ENCODE data around the gene HPSE. TPM values are rescaled to one million over a fixed set of nuclear protein-coding genes. Genes with fewer than 3 reads are reported as not detected.

Gene HPSE
- total and polyA plus RNA-seq, 2 of the 8 experiments (the other 6 are each of a cell fraction or from before 2014, with no cell fraction given), result 1.5 to 5.0 TPM

GRCh38 chr4:83353516-83353915, 18.9 kb upstream of the HPSE start:
- Histone ChIP-seq H4K8ac (ENCODE audit: extremely low read depth, insufficient read depth, low read length) (no peak overlapping the region), H3K4ac (replicated peaks; ENCODE audit: insufficient read length, low read depth, low read length) (no peak overlapping the region), H2BK12ac (ENCODE audit: low read depth, low read length) (no peak overlapping the region), H3K14ac (ENCODE audit: insufficient read length) (no peak overlapping the region), H3K4me2 (ENCODE audit: insufficient read depth in 1 of 2, low read depth in 2 of 2, low read length in 2 of 2) (no peak overlapping the region), H2BK15ac (ENCODE audit: low read length) (no peak overlapping the region), H3K9me3 (ENCODE audit: insufficient read depth in 2 of 2, low read depth in 1 of 2, low read length in 1 of 2) (peaks cover 0 to 9% of the 10 kb centered on the region in 2 experiments; a peak in 1 of 4 replicates), H4K20me1 (replicated peaks in 1 of 2; ENCODE audit: control insufficient read depth in 1 of 2, insufficient read depth in 2 of 2, low read length in 2 of 2) (no peaks in the 10 kb centered on the region), H3K27ac (ENCODE audit: low read depth, low read length) (no peak overlapping the region), H3K27me3 (replicated peaks in 1 of 4; ENCODE audit: control insufficient read depth in 3 of 4, extremely low read depth in 1 of 4, insufficient read depth in 3 of 4, low read length in 3 of 4) (no peaks in the 10 kb centered on the region), H3K56ac (replicated peaks; ENCODE audit: insufficient read length, low read depth, low read length) (no peak overlapping the region), H3K79me1 (ENCODE audit: low read depth, low read length) (no peaks in the 10 kb centered on the region), H4K91ac (replicated peaks; ENCODE audit: insufficient read length, low read length) (no peak overlapping the region), H3K4me3 (ENCODE audit: extremely low read depth in 1 of 4, insufficient read depth in 2 of 4, low read depth in 3 of 4, low read length in 4 of 4) (no peak overlapping the region), H3K4me1 (replicated peaks in 1 of 4; ENCODE audit: control insufficient read depth in 3 of 4, insufficient read depth in 4 of 4, low read length in 3 of 4) (no peaks in the 10 kb centered on the region), H2BK20ac (ENCODE audit: low read length) (no peak overlapping the region), H3K23me2 (ENCODE audit: low read depth, low read length) (no peaks in the 10 kb centered on the region), H2BK120ac (replicated peaks; ENCODE audit: low read depth, low read length) (no peak overlapping the region), H3K79me2 (ENCODE audit: control insufficient read depth in 1 of 2, insufficient read depth in 2 of 2, low read length in 2 of 2) (no peaks in the 10 kb centered on the region), H3K23ac (ENCODE audit: insufficient read length) (no peak overlapping the region), H3K36me3 (ENCODE audit: control insufficient read depth in 2 of 4, insufficient read depth in 4 of 4, low read length in 3 of 4) (no peaks in the 10 kb centered on the region), H3K18ac (ENCODE audit: extremely low read depth, low read length) (no peak overlapping the region), H2BK5ac (ENCODE audit: low read depth, low read length) (no peak overlapping the region), H2AFZ (ENCODE audit: low read length) (no peak overlapping the region), H2AK5ac (ENCODE audit: low read depth, low read length) (no peak overlapping the region), H4K5ac (ENCODE audit: insufficient read length, low read depth, low read length) (no peak overlapping the region), H3K9ac (replicated peaks in 1 of 4; ENCODE audit: extremely low read depth in 1 of 4, low read depth in 3 of 4, low read length in 3 of 4) (no peak overlapping the region)
- CTCF ChIA-PET (ENCODE audit: partially characterized antibody), result no interaction called here
- no peak for FAIRE-seq
- no peak for DNase-seq (ENCODE audit: low read depth in 1 of 2, low spot score in 2 of 2)
- TF ChIP-seq KDM1A (IDR thresholded peaks at IDR 0.05; ENCODE audit: borderline replicate concordance, low read length) (0 out of 2 replicates have a peak, but pooled peaks have one; percentile 35), CHD2 (IDR thresholded peaks at IDR 0.05; ENCODE audit: low read length) (no peak)
- POLR2A ChIA-PET (ENCODE audit: partially characterized antibody), result no interaction called here
- 100% methylated on average over 1 of the region's 1 CpG; no CpG with 5 or more reads in 1 of the 2 experiments for WGBS, 2 experiments (ENCODE audit: extremely low coverage in 1 of 2, insufficient coverage in 1 of 2, insufficient read length in 1 of 2, insufficient replicate concordance in 2 of 2, low coverage in 1 of 2, low lambda C conversion rate in 2 of 2, missing lambda C conversion rate in 1 of 2)
